Hypothalamus (tissue), 51 donors: ENCODE measurements around the gene UST.

Source experiments
- DNase-seq, 51 donors: peaks; one replicate each; lab custom pipeline; 2025; lab: John Stamatoyannopoulos, UW

Gene UST

GRCh38 chr6:148795563-148795962, 48.7 kb downstream of the UST start:
- no peak for DNase-seq

DNA sequence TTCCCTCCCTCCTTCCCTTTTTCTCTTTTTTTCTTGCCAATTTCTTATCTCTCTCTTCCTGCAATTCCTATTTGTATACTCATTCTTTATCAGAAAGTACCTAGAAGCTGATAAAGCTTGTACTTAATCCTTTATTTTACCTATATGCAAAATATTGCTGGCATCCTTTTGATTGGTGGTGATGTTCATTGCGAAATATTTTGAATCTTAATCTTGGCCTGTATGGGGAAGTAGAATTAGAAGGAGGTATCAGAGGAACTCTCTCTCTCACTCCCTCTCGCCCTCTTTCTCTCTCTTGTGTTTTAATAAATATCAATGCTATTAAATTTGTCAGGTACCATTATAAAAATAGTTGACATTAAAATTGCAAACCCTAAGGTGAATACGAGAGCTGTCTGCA, 52.8 kb downstream of the UST start:
- no peak for DNase-seq

GRCh38 chr6:148800536-148800935, 53.7 kb downstream of the UST start:
- DNase-seq, result no peak

- no peak for DNase-seq
Observed at GRCh38 chr6:148803979-148804378, 57.1 kb downstream of the UST start.

DNA sequence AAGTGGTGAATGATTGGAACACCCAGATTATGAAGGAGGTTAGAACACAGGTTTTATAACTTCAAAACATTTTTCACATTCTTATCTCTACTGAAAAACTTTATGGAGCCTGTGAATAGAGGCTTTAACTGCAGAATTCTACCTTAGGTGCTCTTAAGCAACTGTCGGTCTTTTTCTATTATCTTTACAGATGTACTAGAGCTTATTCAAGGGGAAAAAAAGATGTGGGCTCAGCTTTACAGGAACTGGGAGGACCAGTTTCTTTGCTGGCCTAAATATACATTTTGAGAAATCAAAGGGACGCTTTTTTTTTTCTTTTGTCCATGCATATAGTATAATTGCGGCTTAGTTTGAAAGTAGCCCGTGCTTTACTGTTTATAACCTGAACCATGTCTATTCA, 58.9 kb downstream of the UST start:
- DNase-seq, result no peak

DNA sequence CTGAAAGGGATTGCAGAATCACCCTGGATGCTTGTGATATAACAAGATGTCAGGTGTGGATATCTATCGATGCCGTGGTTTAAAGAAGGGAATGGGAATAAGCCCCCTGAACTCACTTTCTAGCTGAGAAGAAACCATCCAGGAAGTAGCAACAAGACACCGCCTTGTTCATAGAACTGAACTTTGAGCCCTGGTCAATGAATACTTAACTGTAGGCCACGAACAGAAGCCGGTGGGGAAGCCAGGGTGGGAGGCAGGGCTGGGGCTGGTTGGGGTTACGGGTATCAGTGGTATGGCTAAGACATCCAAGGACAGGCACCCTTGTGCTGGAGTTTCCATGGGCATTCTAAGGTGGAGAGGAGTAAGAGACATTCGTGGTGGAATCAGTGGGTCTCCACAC, 61.0 kb downstream of the UST start:
- DNase-seq, result no peak

DNA sequence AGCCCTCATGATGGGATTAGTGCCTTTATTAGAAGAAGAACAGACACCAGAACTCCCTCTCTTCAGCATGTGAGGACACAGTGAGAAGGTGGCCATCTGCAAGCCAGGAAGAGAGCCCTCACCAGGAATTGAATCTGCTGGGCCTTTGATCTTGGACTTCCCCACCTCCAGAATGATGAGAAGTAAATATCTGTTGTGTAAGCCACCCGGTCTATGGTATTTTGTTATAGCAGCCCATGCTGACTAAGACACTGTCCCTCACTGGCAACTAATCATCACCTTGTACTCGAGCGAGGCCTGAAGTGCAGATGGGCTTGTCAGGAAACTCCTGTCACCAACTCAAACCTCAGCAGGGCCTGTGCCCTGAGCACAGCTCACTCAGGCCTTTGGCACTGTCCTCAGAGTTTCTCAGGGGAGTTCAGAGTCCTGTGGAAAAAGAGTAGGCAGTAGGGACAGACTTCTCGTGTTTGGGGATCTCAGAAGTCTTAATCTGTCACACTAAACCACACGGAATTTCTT, 62.0 kb downstream of the UST start:
- no peak for DNase-seq

DNA sequence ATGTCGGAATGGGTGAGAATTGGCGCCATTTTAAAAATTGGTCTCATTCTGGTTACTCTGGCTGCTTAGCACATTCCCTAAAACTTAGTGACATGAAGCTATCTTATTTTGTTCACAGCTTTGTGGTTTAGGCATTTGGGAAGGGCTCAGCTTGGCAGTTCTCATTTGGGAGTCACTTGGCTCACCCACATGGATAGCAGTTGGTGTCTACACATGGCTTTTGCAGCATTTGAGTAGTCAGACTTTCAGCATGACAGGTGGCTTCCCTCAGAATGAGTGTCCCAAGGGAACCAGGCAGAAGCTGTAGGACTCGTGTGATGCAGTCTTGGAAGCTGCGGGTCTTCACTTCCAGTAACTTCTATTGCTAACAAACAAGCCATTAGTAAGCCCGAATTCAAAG, 64.6 kb downstream of the UST start:
- no peak for DNase-seq

DNA sequence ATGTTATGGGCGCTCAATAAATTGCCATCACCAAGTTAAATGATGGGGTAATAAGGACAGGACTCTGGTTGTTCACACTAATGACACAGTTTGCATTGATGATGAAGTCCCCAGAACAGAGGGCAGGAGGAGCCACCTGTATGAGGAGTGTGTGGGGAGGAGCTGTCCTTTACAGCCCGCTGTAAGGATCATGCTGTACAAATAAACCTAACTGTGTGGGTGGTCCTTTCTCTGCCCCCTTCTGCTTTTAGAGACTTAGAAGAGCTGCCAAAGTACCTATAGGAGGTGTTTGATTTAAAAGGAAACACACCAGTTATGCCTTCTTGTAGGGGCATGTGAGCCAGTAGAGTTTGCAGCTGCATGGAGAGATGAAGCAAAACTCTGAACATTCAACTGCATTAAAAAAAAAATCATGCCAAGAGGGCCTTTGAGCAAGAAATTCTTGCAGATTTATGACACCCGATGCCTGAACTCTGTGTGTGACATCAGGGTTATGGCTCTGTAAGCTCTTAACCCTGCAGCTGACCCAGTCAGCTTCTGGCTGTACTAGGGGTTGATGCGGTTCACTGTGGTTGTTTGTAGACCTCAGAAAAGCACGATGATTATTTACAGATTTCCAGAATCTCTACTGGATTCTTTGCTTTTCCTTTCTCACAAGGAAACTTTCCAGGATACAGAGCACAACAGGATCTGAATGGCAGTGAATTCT, 67.4 kb downstream of the UST start:
- DNase-seq, result no peak

GRCh38 chr6:148814869-148815268, 68.0 kb downstream of the UST start:
- DNase-seq, result no peak

- DNase-seq, result no peak
Observed at GRCh38 chr6:148816117-148816516, 69.3 kb downstream of the UST start.

GRCh38 chr6:148817689-148818088, 70.9 kb downstream of the UST start:
- no peak for DNase-seq

- DNase-seq, result no peak
Observed at GRCh38 chr6:148818939-148819575, 72.2 kb downstream of the UST start.

- no peak for DNase-seq
Observed at GRCh38 chr6:148819852-148820251, 73.0 kb downstream of the UST start.

DNA sequence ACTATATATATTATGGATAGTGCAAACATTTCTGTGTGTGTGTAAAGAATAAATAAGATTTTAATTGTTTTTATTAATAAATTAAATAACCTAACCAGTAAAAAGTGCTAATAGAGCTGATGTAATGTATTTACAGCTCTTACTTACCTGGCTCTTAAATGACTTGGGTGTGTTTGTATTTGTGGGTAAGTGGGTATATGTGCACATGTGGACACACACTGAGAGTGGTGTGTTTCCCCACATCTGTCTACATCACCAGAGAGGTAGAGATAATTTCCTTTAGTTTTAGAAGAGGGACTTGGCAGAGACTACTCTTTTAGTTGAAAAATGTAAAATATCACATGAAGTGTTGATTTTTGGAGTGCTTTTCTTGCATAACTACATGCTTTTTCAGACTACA, 76.0 kb downstream of the UST start:
- no peak for DNase-seq

DNA sequence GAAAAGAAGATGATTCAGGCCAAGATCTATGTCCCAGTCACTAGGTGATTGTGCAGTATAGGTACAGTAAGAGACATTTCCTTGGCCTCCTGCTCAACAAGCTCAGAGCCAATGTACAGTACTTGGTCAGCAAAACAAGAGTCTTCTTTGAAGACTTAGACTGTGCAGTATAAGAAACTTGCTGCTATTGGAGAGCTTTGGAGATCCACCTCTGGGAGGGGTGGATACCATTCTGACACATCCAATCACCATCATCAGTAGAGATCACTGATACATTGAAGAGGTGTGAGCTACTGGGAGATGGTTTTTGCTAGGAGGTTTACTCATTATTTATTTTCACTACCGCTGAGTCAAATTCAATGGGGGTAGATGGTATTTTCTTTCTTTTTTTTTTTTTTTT, 77.5 kb downstream of the UST start:
- DNase-seq, result no peak

- DNase-seq, result no peak
Observed at GRCh38 chr6:148824960-148825359, 78.1 kb downstream of the UST start.

DNA sequence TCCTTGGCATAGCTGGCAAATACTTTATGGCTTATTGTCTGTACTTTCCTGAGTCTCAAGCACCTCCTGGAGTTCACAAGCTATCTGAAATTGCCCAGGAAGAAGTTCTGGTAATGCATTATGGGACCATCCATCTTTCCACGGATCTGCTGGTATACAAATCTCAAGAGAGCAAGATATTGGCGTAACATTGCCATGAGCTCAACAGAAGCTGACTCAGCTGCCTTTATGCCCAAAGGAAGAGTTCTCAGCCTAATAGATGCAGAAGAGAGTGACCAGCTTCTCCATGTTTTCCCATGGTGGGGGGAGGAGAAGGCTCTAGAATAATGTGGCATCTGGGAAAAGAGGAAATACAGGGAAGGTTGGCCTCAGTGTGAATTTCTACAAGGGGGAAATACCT, 78.7 kb downstream of the UST start:
- no peak for DNase-seq

DNA sequence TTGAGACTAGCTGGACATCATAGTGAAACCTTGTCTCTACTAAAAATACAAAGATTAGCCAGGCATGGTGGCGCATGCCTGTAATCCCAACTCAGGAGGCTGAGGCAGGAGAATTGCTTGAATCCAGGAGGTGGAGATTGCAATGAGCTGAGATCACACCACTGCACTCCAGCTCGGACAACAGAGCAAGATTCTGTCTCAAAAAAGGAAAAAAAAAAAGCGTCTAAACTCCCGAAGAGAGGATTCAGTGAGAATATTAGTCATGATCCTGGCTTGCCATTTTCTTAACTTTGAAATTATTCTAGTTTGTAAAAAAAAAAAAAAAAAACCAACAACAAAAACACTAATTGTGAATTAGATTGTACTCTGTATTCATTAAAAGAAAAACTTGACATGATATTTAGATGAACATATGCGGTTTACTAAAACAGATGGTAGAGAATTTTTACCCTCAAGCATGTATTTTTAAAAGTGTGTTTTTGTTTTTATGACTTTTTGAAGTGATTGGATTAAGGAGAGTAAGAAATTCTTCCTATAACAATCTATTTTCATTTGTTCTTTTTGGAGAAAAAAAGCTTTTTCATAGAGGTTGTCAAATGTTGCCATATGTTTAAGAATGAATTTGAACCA, 80.7 kb downstream of the UST start:
- no peak for DNase-seq

- no peak for DNase-seq
Observed at GRCh38 chr6:148828047-148828446, 81.2 kb downstream of the UST start.

DNA sequence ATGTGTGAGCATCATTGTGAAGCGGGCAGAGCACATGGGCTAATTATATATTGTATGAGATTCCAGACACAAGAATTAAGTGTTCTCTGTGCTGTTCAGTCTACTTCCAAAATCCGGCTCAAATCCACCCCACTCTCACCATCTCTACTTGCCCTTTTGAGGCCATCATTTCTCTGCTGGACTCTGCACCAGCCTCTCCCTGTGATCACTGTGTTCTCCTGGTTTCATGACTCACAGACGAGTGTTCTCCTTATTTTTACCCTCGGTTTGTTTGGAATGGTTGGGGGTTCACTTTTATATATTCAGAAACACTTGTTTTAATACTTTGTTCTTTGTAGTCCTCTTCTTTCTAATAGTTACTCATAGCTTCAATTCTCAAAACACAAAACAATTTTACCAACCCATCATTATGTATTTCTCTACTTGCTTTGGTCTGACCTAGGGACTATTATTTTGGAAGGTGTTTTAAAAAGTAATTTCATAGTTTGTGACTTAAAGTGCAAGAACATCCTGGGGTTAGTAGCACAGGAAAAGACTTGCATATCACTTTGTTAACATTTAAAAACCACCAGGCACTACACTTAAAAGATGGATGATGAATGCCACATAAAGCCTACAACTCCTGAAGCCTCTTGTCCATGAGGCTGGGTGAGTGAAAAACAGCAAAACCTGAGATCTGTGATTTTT, 82.7 kb downstream of the UST start:
- DNase-seq, result no peak
